Stimulated activated naive CD8-positive, alpha-beta T cell treated with anti-CD3 and anti-CD28 coated beads, Interleukin-15, amount 100 ng/mL, for 72 hours (primary cell): Measurements from ENCODE around the gene PML.

Experiments used
- ATAC-seq: fragments of 150-1000 bp; cut with Tn5 transposase; 2 replicates; pipeline ENCODE4 v1.10.0; 2021; ENCODE audit warnings: mild to moderate bottlenecking, moderate library complexity
- DNase-seq, 2 donors: peaks; one replicate each; pipeline ENCODE4 v3.0.0; 2021 to 2022
- H3K27ac Mint-ChIP-seq, 2 donors: one replicate each; pipeline ENCODE4 v1.8.0; 2022; ENCODE audit warnings: mild to moderate bottlenecking in 2 of 2, mixed read lengths in 2 of 2, moderate library complexity in 2 of 2
- H3K27me3 Mint-ChIP-seq: one replicate; pipeline ENCODE4 v1.8.0; 2022; ENCODE audit warnings: mixed read lengths
- H3K4me1 Mint-ChIP-seq: one replicate; pipeline ENCODE4 v1.8.0; 2022; ENCODE audit warnings: mild to moderate bottlenecking, mixed read lengths
- H3K4me3 Mint-ChIP-seq, 2 donors: one replicate each; pipeline ENCODE4 v1.8.0; 2022; ENCODE audit warnings: mild to moderate bottlenecking in 2 of 2, mixed read lengths in 2 of 2, moderate library complexity in 1 of 2
- H3K9me3 Mint-ChIP-seq, 2 donors: one replicate each; pipeline ENCODE4 v1.8.0; 2022; ENCODE audit warnings: mixed read lengths in 2 of 2

The PML gene, protein sequence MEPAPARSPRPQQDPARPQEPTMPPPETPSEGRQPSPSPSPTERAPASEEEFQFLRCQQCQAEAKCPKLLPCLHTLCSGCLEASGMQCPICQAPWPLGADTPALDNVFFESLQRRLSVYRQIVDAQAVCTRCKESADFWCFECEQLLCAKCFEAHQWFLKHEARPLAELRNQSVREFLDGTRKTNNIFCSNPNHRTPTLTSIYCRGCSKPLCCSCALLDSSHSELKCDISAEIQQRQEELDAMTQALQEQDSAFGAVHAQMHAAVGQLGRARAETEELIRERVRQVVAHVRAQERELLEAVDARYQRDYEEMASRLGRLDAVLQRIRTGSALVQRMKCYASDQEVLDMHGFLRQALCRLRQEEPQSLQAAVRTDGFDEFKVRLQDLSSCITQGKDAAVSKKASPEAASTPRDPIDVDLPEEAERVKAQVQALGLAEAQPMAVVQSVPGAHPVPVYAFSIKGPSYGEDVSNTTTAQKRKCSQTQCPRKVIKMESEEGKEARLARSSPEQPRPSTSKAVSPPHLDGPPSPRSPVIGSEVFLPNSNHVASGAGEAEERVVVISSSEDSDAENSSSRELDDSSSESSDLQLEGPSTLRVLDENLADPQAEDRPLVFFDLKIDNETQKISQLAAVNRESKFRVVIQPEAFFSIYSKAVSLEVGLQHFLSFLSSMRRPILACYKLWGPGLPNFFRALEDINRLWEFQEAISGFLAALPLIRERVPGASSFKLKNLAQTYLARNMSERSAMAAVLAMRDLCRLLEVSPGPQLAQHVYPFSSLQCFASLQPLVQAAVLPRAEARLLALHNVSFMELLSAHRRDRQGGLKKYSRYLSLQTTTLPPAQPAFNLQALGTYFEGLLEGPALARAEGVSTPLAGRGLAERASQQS

DNA sequence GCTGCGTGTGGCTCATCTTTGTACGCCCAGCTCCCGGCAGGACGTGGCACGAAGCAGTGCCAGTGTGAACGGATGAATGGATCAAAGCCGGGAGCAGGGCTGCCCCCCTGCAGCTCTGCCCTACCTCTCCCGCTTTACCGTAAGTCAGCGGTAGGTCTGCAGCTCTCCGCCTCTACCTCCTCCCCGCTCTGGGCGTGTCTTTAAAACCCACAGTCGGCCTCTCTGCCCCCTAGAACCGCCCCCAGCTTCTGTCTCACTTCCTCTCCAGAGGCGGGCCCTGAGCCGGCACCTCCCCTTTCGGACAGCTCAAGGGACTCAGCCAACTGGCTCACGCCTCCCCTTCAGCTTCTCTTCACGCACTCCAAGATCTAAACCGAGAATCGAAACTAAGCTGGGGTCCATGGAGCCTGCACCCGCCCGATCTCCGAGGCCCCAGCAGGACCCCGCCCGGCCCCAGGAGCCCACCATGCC, at the start of gene PML:
Gene PML (plus strand): TSS at position 304 of the 471 bp plus-strand sequence. CDS start 97 bp downstream, at position 401.
- no peaks in the 10 kb centered on the region for H3K9me3 Mint-ChIP-seq
- no peaks in the 10 kb centered on the region for H3K27me3 Mint-ChIP-seq
- peak within 1 kb of the TSS; percentile 98 to 99 for H3K4me3 Mint-ChIP-seq
- H3K27ac Mint-ChIP-seq = peak within 1 kb of the TSS; percentile 95 to 97
- ATAC-seq (peak; percentile 90), DNase-seq (peak; percentile 88 to 95)
- H3K4me1 Mint-ChIP-seq = peaks cover 69% of the 10 kb centered on the region

DNA sequence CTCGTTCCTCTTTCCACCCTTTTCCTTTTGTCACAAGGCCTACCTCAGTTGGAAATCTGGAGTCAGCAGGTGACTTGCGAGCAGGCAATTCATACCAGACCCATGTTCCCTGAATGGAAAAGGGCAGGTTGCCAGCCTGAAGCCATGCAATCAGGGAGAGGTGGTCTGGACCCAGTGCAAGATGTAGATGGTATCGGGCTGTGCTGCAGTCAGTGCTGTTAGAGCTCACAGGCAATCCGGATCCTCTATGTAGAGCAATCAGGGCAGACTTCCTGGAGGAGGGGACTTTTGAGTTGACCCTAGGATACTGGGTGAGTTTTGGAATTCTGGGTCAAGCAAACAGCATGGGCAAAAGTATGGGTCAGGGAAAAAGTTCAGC, 49.4 kb upstream of the PML start:
- Mint-ChIP-seq H3K4me1 (peaks cover 23% of the 10 kb centered on the region), H3K27me3 (no peaks in the 10 kb centered on the region), H3K27ac (peak overlapping the region in 1 of 2 donors; percentile 11), H3K9me3 (no peaks in the 10 kb centered on the region), H3K4me3 (no peak overlapping the region)
- ATAC-seq = no peak
- DNase-seq = no peak

DNA sequence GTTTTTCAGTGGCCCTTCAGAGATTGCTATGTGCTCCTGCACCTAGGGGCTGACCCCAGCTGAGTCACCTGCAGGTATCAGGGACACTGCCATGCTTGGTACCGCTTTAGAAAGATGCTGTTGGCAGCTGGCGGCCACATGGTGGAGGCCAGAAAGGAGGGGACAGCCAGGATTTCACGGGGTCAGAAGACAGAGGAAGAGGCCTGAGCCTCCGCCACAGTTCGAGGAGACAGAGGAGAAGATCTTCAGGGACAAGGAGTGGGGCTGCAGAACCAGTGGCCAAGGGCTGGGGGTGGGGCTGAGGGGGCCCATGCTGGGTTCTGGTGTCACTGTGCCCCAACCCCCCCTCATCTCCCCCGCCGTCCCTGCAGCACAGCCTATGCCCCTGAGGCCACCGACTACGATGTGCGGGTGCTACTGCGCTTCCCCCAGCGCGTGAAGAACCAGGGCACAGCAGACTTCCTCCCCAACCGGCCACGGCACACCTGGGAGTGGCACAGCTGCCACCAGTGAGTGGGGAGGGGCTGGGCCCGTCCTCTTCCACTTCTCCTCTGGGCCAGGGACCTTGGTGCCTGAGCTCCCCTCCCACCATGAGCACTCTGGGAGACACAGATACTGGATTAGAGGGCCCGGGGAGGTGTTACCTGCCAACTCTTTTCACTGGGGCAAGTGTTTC, 48.3 kb upstream of the PML start:
- no peak for DNase-seq
- H3K27ac Mint-ChIP-seq = peak overlapping the region in 1 of 2 donors; percentile 12
- no peaks in the 10 kb centered on the region for H3K27me3 Mint-ChIP-seq
- ATAC-seq = no peak
- no peaks in the 10 kb centered on the region for H3K9me3 Mint-ChIP-seq
- H3K4me1 Mint-ChIP-seq = peaks cover 29% of the 10 kb centered on the region
- H3K4me3 Mint-ChIP-seq = no peak overlapping the region

GRCh38 chr15:73946795-73947370, 47.6 kb upstream of the PML start:
- H3K4me1 Mint-ChIP-seq = peaks cover 28% of the 10 kb centered on the region
- H3K27me3 Mint-ChIP-seq = no peaks in the 10 kb centered on the region
- H3K9me3 Mint-ChIP-seq = no peaks in the 10 kb centered on the region
- no peak overlapping the region for H3K27ac Mint-ChIP-seq
- H3K4me3 Mint-ChIP-seq = no peak overlapping the region
- ATAC-seq = no peak
- DNase-seq = no peak

DNA sequence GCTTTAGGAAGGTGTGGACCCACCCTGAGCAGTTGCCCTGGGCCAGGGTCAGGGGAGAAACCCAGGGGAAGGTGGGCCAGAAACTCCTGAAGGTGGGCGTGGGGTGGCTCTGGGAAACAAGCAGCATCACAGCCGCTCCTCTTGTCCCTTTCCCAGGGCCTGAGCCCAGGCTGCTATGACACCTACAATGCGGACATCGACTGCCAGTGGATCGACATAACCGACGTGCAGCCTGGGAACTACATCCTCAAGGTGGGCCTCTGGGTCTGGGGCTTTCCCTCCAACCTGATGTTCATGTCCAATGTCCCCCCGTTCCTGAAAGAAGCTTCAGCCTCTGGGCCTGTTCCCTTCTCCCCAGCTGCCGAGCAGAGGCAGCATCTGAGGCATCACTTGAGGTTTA, 46.9 kb upstream of the PML start:
- H3K4me1 Mint-ChIP-seq = peaks cover 26% of the 10 kb centered on the region

DNA sequence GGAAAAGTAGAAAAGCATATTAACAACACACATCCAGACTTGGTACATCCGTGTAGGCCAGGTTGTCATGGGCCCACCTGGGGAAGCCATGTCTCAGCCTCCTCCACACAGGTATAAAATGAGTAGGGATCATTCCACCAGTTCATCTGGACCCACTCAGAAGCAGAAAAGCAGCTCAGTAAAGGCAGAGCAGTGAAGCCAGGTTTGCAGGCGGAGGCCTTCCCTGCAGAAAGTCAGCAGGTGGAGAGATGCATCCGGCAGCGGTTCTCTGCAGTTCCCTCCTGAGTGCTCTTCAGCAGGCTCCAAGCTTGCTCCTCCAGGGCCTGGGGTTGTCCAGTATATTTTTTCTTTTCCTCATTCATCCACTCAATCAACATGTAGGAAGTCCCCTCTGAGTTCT, 46.1 kb upstream of the PML start:
- H3K4me1 Mint-ChIP-seq = peaks cover 25% of the 10 kb centered on the region
- no peaks in the 10 kb centered on the region for H3K9me3 Mint-ChIP-seq
- no peak overlapping the region for H3K27ac Mint-ChIP-seq
- ATAC-seq (no peak), DNase-seq (no peak)
- no peak overlapping the region for H3K4me3 Mint-ChIP-seq
- H3K27me3 Mint-ChIP-seq = no peaks in the 10 kb centered on the region

More for the DNA sequence above, 46.9 kb upstream of the PML start:
- no peaks in the 10 kb centered on the region for H3K9me3 Mint-ChIP-seq
- ATAC-seq = no peak
- DNase-seq = no peak
- no peaks in the 10 kb centered on the region for H3K27me3 Mint-ChIP-seq
- H3K4me3 Mint-ChIP-seq = no peak overlapping the region
- H3K27ac Mint-ChIP-seq = no peak overlapping the region

DNA sequence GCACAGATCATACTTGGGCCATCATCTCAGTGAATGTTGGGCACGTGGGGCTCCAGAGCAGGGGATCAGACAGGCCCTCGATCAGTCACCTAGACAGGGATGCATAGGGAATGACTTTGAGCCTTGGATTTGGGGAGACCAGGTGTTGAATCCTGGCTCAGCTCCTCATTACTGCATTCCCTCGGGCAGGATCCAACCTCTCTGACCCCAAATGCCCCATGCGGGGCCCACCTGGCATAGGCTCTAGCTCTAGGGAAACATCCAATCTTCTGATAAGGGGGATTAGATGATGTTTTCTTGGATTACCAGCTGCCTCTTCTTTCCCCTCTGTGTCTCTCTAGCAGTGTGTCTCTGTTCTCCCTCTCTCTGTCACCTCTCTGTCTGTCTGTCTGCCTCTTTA, 45.5 kb upstream of the PML start:
- H3K9me3 Mint-ChIP-seq = no peaks in the 10 kb centered on the region
- DNase-seq (no peak), ATAC-seq (no peak)
- no peaks in the 10 kb centered on the region for H3K27me3 Mint-ChIP-seq
- peaks cover 25% of the 10 kb centered on the region for H3K4me1 Mint-ChIP-seq
- no peak overlapping the region for H3K27ac Mint-ChIP-seq
- no peak overlapping the region for H3K4me3 Mint-ChIP-seq

GRCh38 chr15:73949496-73949895, 45.0 kb upstream of the PML start:
- ATAC-seq (no peak), DNase-seq (no peak)
- Mint-ChIP-seq H3K27me3 (no peaks in the 10 kb centered on the region), H3K4me1 (peaks cover 25% of the 10 kb centered on the region), H3K9me3 (no peaks in the 10 kb centered on the region), H3K4me3 (no peak overlapping the region), H3K27ac (no peak overlapping the region)

DNA sequence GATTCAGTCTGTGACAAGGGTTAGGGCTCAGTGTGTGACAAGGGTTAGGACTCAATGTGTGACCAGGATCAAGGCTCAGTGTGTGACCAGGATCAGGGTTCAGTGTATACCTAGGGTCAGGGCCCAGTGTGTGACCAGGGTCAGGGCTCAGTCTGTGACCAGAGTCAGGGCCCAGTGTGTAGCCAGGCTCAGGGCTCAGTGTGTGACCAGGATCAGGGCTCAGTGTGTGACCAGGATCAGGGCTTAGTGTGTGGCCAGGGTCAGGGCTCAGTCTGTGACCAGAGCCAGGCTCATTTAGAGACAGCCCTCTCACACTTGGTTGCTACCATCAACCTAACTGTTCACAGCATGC, 44.1 kb upstream of the PML start:
- Mint-ChIP-seq H3K4me3 (no peak overlapping the region), H3K9me3 (no peaks in the 10 kb centered on the region), H3K27ac (no peak overlapping the region), H3K4me1 (peaks cover 25% of the 10 kb centered on the region), H3K27me3 (no peaks in the 10 kb centered on the region)
- DNase-seq (no peak), ATAC-seq (no peak)

GRCh38 chr15:73950831-73951561, 43.5 kb upstream of the PML start:
- Mint-ChIP-seq H3K27ac (peak overlapping the region; percentile 92 to 93), H3K4me1 (peaks cover 24% of the 10 kb centered on the region), H3K9me3 (no peaks in the 10 kb centered on the region), H3K4me3 (peak overlapping the region; percentile 48 to 63), H3K27me3 (no peaks in the 10 kb centered on the region)
- peak; percentile 92 for ATAC-seq
- peak; percentile 61 to 73 for DNase-seq

DNA sequence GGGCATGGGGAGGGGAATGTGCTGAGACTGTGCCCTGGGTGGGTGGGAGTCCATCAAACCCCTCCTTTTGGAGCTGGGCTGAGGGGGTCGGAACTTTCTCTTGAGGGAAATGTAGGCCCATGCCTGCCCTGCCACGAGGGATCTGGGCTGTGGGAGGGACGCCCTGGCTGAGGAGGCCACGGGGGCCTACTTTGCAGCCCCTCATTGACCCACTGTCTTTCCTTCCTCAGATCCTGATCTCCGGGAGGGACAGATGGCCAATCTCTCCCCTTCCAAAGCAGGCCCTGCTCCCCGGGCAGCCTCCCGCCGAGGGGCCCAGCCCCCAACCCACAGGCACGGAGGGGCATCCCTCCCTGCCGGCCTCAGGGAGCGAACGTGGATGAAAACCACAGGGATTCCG, 42.9 kb upstream of the PML start:
- DNase-seq = no peak
- no peaks in the 10 kb centered on the region for H3K27me3 Mint-ChIP-seq
- H3K4me1 Mint-ChIP-seq = peaks cover 18% of the 10 kb centered on the region
- no peak for ATAC-seq
- H3K27ac Mint-ChIP-seq = peak overlapping the region in 1 of 2 donors; percentile 92
- H3K9me3 Mint-ChIP-seq = no peaks in the 10 kb centered on the region
- no peak overlapping the region for H3K4me3 Mint-ChIP-seq

GRCh38 chr15:73952171-73952912, 42.2 kb upstream of the PML start:
- DNase-seq (no peak), ATAC-seq (no peak)
- Mint-ChIP-seq H3K27me3 (no peaks in the 10 kb centered on the region), H3K4me3 (no peak overlapping the region), H3K4me1 (peaks cover 21% of the 10 kb centered on the region), H3K9me3 (no peaks in the 10 kb centered on the region), H3K27ac (peak overlapping the region; percentile 13 to 77)

DNA sequence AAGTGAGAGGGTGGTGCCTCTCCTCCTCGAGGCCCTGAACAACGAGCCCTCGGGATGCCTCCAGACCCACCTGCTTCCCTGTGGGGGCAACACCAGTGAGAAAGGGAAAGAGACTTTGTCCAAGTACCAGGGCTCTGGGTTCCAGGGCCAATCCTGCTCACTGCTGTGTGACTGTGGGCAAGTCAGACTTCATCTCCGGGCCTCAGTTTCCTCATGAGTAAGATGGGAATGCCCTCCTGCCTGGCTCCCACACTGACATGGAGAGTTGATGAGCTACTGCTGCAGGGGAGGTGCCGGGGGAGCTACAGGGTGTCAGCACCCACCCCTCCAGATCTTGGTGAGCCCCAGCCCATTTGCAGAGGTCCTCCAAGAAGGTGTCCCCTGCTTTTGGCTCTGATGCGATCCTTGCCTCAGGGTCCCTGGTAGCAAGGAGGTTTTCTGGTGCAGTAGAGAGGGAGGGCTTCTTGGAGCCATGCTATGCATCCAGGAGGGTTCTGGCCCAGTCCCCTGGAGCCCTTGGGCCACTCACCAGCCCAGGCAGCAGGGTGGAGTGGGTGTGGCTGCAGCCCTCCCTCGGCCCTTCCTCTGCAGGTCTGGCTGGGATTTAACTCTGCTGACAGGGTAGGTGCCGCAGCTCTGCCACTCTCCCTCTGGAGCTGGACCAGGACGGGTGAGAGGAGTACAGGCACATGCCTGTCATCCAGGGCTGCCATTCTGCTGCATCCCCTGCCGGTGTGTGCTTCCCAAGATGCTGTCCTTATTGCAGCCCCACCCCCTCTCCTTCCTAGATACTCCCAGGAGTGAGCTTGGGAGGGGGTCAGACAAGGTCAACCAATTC, 41.4 kb upstream of the PML start:
- peak overlapping the region in 1 of 2 donors; percentile 13 for H3K27ac Mint-ChIP-seq
- ATAC-seq (no peak), DNase-seq (no peak)
- no peak overlapping the region for H3K4me3 Mint-ChIP-seq
- no peaks in the 10 kb centered on the region for H3K9me3 Mint-ChIP-seq
- H3K27me3 Mint-ChIP-seq = no peaks in the 10 kb centered on the region
- H3K4me1 Mint-ChIP-seq = peaks cover 21% of the 10 kb centered on the region
